GM19397 (cell line): ENCODE data around the gene DLGAP3.

Experiments used
- ATAC-seq: cut with Tn5 transposase; IDR thresholded peaks from one replicate; pipeline ENCODE4 v1.9.1; 2021; ENCODE audit warnings: mild to moderate bottlenecking, moderate library complexity; ENCODE audit not compliant: unreplicated experiment

DLGAP3 gene

DNA sequence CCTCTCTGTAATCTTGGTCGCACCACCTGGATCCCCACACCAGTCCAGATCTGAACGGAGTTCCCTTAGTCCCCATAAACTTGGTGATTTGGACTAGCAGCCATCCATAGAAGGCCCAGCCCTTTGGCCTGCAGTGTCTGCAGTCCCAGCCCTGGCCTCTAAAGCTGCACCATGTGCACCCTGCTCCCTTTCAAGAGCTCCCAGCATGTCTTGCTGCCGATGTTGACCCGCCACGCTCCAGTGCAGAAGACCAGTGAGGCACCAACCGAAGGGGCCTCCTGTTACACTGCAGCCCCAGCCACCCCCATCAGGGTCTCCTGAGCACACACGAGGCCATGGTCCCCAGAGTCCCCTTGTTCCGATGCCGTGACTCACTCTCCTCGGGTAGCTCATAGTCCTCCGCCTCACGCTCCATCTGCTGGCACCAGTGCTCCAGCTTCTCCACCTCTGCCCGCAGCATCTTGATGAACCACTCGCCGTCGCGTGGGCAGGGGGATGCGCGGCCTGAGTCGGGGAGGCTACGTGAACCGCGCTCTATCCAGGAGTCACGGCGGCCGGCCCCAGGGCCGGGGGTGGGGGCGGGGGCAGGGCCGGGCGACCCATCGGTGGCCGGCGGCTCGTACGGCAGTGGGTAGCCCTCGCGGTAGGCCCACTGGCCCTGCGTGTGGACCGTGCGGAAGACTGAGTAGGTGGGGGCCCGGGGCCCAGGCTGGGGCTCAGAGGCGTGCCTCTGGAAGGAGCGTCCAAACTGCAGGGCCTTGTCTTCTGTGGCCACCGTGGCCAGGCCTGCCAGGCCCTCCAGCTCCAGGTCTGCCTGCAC is 61.0 kb downstream of the DLGAP3 start:
- no peak for ATAC-seq

GRCh38 chr1:34867415-34867814 is 62.0 kb downstream of the DLGAP3 start:
- ATAC-seq, result no peak

DNA sequence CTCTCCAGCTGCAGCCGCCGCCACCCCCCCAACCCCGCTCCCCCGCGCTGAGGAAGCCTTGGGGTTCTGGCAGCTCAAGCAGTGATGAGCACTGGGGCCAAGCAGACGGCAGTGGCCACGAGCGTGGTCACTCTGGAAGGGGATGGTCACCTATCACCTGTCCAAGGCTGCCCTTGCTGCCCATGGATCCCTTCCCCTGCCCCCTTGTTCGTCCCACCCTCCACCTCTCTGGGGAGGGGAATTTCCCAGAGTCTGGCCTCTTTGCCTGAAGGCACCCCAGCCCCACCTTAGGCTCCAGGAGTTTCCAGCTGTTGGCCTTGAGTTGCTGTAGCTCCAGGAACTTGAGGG is 62.7 kb downstream of the DLGAP3 start:
- no peak for ATAC-seq

DNA sequence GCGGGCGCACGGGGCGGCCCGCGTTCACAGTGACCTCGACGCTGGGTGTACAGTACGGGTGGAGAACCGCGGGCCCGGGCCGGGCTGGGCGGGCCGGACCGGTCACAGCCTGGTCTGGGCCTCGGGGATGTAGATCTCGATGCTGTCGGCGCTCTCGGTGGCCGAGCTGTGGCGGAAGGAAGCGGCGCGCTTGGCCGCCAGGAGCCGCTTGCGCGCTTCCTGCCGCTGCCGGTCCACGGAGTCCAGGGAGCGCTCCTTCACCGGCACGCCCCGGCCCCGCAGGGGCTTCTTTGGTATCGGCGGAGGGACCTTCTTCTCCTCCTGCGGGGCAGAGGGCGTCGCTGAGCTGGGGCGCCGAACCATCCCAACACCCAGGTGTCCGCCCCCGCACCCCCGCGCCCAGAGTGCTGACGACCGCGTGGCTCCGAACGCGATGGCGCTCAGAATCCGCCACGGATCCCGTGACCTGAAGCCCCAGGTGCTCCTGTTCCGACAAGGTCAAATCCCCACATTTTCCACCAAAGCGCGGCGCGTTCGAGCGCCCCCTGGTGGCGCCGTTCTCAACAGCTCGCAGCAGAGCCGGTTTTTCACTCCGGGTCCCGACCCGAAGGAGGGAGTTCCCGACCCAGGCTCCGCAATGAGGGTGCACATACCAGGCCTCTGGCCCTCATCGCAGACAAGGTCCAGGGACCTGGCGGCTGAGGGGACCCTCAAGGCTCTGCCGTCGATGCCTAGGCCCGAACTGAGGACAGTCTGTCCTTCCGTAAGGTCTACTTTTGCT is 63.3 kb downstream of the DLGAP3 start:
- peak; percentile 60 for ATAC-seq

GRCh38 chr1:34865573-34865972 is 63.9 kb downstream of the DLGAP3 start:
- ATAC-seq, result peak; percentile 5

DNA sequence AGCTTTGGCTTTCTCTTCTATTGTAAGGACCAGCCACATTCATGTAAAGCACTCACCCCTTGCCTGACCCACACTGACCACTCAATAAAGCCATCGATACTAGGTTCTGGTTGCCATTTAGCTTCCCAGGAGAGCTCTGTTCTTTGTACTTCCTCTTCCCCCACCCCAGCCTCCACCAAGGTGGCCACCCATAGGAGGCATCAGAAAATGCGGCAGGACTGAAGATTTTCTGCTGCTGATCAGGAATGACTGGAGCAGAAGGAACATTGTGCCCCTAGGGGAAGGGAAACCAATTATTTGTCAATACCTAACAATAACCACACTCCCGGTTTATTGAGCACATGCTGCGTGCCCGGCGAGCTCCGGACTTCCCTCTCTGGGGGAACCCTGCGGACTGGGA is 64.7 kb downstream of the DLGAP3 start:
- no peak for ATAC-seq

GRCh38 chr1:34863501-34863900 is 65.9 kb downstream of the DLGAP3 start:
- ATAC-seq, result no peak

- ATAC-seq, result peak; percentile 97
Measured at GRCh38 chr1:34859446-34860200, 69.8 kb downstream of the DLGAP3 start, which contains the start of gene SMIM12. Gene SMIM12 (minus strand): TSS chr1:34859749. CDS start chr1:34855977, 3,772 bp downstream.

- ATAC-seq, result peak; percentile 18
Measured at GRCh38 chr1:34858901-34859445, 70.5 kb downstream of the DLGAP3 start.

DNA sequence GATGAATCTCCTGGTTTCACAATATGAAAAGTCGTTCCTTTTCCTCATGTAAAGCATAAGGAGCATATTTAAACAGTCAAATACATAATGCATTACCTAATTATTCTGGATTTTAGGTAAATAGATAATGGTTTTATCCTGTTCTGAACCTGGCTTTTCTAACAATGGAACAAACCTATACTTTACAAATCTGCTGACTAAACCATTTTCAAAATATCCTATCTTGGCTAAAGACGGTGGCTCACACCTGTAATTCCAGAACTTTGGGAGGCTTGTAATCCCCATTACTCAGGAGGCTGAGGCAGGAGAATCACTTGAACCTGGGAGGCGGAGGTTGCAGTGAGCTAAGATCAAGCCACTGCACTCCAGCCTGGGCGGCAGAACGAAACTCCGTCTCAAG is 72.8 kb downstream of the DLGAP3 start:
- ATAC-seq, result no peak

- ATAC-seq, result peak; percentile 95
Measured at GRCh38 chr1:34852677-34853217, 76.7 kb downstream of the DLGAP3 start.

- ATAC-seq, result no peak
Measured at GRCh38 chr1:34851431-34852105, 77.9 kb downstream of the DLGAP3 start.

- no peak for ATAC-seq
Measured at GRCh38 chr1:34850382-34850781, 79.1 kb downstream of the DLGAP3 start.

DNA sequence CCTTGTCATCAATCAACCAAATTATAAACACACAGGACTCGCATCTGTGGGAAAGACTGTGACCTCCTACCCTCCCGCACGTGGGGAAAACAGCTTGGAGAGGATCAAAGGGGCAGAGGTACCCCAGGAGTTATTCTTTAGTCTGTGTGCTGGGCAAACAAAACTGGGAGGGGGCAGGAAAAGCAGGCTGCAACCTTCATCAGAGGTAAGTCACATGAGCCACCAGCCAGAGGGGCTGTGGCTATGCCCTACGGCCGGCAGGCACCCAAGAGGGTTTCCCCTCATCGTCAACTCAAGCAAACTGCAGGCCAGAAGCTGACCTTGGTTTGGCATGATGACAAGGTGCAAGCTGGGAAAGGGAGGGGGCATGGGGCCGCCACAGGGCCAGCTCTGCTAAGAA is 82.4 kb downstream of the DLGAP3 start:
- ATAC-seq, result no peak

DNA sequence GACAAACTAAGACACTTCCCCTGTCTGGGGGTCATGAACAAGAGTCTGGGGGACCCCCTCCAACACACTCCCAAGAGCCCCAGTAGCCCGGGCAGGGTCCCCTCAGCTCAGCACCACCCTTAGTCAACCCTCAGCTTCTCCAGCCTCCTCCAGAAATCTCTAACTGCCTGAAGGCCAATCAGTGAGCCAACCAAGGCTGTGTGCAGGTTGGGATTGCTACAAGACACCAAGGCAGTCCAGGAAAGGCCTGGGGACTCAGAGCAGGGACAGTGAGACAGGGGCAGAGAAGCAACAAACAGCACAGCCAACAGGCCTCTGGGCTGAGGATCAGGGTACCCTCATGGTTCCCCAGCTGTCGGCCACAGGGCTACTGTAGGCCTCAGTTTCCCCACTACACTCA is 83.2 kb downstream of the DLGAP3 start:
- ATAC-seq, result no peak

DNA sequence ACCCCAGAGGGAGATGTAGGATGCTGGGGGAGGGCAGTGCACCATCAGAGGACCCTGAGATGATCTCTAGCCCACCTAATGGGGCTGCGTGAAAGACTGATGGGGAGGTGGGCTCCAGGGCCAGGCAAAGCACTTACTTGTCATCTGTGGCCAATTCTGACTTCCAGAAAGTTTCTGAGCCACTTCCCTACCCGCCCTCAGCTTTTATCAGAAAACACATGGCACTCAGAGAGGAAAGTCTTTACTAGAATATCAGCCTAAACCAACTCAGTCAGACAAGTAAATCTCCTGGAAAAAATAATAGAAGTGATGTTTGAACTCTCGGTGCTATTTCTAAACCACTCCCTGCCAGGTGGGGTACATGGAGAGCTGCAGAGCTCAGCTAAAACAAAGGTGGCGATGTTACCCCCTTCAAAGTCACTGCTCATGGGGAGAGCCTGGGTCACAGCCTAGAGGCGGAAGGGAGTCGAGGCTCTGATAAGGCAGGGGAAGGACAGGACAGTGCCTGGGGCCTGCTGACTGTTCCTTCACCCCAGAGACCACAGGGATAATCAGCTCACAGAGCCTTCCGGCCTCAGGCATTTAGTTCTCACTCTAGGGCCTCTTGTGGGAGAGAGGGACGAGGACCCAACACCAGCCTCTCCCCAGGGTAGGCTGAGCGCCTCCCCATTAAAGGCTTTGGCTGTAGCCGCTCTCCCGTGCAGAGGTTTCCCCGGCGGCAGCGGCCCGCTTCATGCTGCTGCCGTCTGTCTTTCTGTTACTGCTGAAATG is 84.1 kb downstream of the DLGAP3 start:
- ATAC-seq, result no peak

GRCh38 chr1:34844252-34844634 is 85.2 kb downstream of the DLGAP3 start:
- no peak for ATAC-seq

GRCh38 chr1:34843392-34844251 is 85.8 kb downstream of the DLGAP3 start:
- ATAC-seq, result no peak

- ATAC-seq, result no peak
Measured at GRCh38 chr1:34842952-34843371, 86.5 kb downstream of the DLGAP3 start.
